GM19324 (cell line): ENCODE data around the gene PHLDB3.
"Not testable (repeated sequence)": the region's sequence is repeated elsewhere in the genome, so short reads cannot be mapped to it uniquely, and the experiment has no call there.

Source experiments
- ATAC-seq: cut with Tn5 transposase; IDR thresholded peaks from one replicate; pipeline ENCODE4 v1.9.1; 2021; ENCODE audit warnings: mild to moderate bottlenecking, moderate library complexity; ENCODE audit not compliant: unreplicated experiment, low FRiP score

PHLDB3 gene

DNA sequence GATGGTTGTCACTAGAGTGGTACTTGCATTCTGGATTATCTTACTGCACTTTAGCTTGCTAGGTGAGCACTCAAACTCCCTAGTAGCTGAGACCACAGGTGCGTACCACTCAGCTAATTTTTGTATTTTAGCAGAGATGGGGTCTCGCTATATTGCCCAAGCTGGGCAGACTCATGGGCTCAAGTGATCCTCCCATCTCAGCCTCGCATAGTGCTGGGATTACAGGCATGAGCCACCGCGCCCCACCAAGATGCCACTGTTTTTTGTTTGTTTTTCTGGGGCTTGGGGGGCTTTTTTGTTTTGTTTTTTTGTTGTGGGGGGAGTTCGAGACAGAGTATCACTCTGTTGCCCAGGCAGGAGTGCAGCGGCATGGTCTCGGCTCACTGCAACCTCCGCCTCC is 56.9 kb downstream of the PHLDB3 start:
- ATAC-seq = no peak

DNA sequence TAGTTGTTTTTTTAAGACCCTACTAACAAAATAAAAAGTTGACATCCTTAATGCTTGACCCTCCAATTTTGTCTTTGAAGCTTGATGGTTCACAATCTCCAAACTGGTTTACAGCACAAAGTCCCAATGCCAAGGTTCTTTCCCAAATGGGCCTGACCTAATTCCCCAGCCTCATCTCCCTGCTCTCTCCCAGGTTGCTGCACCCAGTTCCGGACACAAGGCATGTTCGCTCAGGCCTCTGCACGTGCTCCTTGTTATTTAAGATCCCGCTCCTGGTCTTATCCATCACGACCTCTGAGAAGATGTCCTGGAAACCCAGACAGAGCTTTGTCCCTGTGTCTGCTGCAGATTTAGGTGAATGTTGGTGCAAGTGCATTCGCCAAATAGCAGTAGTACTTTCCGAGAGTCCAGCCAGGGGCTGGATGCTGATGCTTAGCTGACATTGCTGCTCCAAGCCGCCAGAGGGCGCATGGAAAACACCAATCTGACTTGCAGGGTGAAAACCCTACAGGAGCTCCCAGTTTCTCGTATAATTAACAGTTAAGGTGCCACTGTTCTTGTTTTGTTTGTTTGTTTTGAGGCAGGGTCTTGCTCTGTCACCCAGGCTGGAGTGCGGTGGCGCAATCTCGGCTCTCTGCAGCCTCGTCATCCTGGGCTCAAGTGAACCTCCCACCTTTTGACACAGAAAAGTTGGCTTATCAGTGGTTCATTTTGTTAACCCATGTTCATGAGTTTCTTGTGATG is 57.6 kb downstream of the PHLDB3 start:
- ATAC-seq = no peak

DNA sequence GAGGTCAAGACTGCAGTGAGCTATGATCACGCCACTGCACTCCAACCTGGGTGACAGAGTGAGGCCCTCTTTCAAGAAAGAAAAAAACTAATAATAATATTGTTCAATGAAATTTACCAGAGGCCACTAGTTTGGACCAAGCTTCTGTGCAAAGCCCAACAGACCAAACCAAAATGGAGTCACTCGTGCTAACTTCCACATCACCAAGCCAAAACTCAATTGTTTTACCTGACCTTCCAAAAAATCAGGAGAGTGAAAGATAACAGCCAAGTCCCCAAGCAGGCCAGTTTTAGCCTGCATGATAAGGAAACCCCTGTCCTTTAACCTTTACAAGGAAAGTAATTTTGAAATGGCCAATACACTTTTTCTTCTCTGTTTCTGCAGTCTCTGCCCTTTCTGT is 59.1 kb downstream of the PHLDB3 start:
- ATAC-seq = no peak

DNA sequence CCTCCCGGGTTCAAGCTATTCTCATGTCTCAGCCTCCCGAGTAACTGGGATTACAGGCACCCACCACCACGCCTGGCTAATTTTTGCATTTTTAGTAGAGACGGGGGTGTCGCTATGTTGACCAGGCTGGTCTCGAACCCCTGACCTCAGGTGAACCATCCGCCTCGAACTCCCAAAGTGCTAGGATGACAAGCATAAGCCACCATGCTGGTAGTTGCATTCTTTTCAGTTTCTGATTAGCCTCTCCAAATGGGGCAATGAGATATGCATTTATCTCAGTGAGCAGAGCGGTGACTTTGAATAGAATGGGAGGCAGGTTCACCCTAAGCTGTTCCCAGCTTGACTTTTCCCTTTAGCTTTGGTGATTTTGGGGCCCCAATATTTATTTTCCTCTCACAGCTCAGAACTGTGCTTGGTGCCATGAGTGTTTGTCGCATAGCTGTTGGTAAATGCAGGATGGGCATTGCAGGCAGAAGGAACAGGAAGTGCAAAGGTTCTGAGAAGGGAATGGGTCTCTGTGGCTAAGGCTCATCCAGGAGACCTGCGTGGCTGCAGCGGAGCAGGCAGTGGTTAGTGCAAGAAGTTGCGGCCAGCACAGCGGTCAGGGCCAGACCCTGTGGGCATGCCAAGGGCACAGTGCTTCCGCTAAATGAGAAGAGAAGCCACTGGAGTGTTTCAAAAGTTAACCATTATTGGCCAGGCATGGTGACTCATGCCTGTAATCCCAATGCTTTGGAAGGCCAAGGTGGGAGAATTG is 59.8 kb downstream of the PHLDB3 start:
- ATAC-seq = no peak

DNA sequence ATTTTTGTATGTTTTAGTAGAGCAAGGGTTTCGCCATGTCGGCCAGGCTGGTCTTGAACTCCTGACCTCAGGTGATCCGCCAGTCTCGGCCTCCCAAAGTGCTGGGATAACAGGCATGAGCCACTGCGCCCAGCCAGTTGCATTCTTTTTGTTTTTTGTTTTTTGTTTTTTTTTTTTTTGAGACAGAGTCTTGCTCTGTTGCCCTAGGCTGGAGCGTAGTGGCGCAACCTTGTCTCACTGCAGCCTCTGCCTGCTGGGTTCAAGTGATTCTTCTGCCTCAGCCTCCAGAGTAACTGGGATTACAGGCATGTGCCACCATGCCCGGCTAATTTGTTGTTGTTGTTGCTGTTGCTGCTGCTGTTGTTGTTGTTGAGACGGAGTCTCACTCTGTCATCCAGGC is 60.5 kb downstream of the PHLDB3 start:
- ATAC-seq = not testable (repeated sequence)

DNA sequence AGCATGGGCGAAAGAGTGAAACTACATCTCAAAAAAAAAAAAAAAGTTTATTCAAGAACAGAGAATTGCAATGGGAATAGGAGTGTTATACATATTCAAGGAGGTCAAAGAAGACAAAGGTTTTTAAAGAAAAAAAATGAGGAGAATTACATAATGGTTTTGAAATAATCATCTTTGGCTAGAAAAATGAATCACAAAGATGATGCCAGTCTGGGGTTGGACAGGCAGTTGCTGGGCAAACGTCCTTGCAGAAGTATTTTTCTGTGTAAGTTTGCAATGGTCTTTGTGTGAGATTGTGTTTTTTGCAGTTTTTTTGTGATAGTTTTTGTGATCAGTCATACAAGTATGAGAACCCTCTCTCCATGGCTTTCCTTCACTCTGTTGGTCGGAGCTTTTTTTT is 62.8 kb downstream of the PHLDB3 start:
- ATAC-seq = no peak

DNA sequence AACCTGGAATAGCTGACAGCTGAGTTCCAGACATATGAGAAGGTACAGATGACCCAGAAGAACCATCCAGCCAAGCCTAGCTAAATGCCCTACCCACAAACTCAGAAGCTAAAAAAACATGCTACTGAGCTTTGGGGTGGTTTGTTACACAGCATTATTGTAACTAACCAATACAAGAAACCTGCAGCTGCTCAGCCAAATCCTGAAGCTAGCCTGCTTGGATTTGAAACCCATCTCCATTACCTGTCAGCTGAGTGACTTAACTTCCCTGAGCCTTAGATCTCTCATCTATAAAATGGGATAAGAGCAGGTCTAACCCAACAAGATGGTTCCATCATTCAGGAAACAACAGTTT is 64.9 kb downstream of the PHLDB3 start:
- no peak for ATAC-seq

DNA sequence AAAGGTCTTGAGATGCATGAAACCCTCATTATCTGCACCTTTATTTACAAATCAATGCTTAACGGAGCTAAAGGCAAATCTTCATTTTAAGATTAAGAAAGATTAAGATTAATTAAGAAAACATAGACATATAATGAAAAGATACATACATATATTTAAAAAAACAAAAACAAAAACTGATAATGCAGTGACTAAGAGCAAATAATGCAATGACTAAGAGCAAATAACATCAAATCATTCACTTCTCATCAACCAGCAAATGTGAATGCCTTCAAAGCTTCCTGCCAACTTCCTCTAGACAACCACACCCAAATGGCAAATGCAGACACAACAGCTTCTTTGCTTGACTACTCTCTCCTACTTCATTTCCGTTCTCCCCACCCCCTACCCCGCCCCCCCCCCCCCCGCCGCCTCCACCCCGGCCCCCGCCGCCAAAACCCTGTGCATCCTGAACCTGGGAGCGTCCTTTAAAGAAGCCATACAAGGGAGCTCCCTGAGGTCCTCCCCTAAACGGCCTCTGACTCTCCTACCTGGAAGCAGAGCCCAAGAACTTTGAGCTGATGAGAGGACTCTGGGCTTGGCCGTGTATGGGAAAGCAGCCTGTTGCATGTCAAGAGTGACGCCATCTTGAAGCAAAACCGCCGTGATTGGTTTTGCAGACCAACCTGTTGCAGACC is 65.4 kb downstream of the PHLDB3 start:
- ATAC-seq = no peak

DNA sequence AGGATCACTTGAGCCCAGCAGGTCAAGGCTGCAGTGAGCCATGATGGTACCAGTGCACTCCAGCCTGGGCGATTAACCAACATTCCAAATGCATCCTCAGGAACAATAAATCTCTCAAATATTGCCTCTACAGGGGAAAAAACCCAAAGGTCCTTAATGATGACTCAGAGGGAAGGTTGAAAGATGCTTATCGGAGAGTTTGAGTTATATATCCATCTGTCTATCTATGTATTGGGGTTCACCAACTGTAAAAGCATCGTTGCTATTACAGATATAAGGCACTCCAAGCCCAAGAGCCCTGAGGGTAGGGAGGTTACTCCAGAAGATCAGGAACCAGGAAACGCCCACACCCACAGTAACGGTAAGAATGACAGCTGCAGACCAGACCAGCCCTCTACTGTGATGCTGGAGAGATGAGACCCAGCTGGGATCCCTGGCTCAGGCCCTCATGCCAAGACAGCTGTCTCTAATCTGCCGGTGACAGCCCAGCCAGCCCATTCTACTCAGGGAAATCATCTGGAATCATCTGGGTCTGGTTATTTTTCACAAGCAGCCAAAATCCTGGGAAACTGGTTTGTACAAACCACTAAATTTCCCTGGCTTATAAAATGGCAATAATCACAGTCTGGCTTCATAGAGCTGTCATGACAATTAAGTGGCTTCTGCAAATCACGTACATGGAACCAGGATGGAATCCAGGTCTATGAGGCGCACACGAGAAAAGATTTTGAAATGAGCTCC is 66.1 kb downstream of the PHLDB3 start:
- ATAC-seq = no peak

DNA sequence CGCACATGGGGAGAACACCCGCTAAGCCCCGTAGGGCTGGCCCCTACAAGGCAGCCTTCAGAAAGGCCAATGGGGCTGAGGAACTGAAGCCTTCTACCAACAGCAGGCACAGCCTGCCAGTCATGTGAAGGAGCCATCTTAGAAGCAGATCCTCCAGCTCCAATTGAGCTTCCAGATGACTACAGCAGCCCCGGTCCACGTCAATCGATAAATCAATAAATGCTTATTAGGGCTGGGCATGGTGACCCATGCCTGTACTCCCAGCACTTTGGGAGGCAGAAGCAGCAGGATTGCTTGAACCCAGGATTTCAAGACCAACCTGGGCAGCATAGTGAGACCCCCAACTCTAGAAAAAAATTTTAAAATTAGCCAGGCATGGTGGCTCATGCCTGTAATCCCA is 66.8 kb downstream of the PHLDB3 start:
- no peak for ATAC-seq

DNA sequence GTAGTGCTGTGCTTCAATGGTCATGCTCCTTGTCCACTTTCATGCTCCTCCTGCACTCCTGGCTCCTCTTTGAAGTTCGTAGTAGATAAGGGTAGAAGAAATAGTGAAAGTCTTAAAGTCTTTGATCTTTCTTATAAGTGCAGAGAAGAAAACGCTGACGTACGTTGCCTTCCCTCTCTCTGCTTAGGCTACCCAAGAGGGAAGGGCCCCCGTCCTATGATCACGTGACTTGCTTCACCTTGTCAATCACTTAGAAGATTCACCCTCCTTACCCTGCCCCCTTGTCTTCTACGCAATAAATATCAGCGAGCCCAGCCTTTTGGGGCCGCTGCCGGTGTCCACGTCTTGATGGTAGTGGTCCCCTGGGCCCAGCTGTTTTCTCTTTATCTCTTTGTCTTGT is 67.3 kb downstream of the PHLDB3 start:
- not testable (repeated sequence) for ATAC-seq

DNA sequence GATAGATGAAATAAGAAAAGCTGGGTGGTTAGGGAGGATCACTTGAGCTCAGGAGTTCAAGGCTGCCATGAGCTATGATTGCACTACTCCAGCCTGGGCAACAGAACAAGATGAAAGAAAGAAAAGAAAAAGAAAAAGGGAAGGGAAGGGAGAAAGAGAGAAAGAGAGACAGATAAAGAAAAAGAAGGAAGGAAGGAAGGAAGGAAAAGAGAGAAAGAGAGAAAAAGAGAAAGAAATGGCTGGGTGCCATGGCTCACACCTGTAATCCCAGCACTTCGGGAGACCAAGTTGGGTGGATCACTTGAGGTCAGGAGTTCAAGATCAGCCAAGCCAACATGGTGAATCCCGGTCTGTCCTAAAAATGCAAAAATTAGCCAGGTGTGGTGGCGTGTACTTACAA is 68.8 kb downstream of the PHLDB3 start:
- ATAC-seq = no peak

DNA sequence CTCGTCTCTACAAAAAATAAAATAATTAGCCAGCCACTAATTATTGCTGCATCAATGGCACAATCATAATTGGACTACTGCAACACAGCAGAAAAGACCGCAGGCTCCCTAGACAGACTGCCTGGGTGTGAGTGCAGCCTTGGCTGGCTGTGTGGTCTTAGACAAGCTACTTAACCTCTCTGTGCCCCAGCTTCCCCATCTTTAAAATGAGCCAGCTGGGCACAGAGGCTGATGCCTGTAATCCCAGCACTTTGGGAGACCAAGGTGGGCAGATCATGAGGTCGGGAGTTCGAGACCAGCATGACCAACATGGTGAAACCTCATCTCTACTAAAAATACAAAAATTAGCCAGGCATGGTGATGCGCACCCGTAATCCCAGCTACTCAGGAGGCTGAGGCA is 70.9 kb downstream of the PHLDB3 start:
- no peak for ATAC-seq

DNA sequence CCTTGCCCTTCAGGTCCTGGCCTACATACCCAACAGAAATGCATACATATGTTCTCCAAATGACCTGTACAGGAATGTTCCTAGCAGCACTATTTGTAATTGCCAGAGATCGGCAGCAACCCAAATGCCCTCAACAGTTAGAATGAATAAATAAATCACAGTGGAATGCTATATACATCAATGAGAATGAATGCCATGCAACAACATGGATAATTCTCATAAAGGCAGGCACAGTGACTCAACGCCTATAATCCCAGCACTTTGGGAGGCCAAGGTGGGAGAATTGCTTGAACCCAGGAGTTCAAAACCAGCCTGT is 71.2 kb downstream of the PHLDB3 start:
- no peak for ATAC-seq

DNA sequence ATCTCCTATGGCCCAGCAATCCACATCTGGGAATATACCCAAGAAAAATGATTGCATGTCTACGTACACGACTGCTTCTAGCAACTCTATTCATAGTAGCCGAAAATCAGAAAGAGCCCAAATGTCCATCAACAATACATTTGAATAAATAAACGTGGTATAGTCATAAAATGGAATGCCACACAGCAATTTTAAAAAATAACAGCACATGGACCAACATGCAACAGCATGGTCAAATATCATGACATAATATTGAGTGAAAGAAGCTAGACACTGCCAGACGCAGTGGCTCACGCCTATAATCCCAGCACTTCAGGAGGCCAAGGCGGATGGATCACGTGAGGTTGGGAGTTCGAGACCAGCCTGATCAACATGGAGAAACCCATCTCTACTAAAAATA is 73.6 kb downstream of the PHLDB3 start:
- no peak for ATAC-seq

DNA sequence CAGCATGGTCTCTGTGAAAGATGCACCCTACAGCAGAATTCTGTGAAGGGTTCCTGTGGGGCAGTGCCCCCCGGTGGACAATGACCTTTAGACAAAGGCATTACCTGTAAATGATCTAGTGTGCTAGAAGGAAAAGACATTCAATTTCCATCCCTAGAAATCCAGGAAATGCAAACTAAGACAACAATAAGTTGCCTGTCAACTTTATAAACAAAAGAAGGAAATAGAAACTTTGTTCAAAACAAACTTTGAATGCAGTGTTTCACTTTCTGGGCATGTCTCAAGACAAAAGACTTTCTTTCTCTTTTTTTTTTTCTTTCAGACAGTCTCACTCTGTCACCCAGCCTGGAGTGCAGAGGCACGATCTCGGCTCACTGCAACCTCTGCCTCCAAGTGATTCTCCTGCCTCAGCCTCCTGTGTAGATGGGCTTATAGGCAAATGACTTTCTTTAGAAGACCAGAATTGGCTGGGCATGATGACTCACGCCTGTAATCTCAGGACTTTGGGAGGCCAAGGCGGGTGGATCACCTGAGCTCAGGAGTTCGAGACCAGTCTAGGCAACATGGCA is 74.3 kb downstream of the PHLDB3 start:
- no peak for ATAC-seq

DNA sequence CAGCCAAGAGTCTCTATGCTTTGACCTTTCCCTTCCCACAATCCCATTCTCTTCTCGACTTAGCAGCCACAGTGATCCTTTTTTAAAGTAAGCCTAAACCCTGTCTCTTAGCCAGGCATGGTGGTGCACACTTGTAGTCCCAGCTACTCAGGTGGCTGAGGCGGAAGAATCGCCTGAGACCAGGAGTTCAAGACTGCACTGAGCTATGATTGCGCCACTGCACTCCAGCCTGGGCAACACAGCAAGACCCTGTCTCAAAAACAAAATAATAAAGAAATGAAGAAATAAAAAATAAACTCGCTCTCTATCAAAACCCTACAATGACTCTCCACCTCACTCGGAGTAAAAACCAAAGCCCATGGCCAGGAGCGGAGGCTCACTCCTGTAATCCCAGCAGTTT is 75.2 kb downstream of the PHLDB3 start:
- ATAC-seq = no peak

DNA sequence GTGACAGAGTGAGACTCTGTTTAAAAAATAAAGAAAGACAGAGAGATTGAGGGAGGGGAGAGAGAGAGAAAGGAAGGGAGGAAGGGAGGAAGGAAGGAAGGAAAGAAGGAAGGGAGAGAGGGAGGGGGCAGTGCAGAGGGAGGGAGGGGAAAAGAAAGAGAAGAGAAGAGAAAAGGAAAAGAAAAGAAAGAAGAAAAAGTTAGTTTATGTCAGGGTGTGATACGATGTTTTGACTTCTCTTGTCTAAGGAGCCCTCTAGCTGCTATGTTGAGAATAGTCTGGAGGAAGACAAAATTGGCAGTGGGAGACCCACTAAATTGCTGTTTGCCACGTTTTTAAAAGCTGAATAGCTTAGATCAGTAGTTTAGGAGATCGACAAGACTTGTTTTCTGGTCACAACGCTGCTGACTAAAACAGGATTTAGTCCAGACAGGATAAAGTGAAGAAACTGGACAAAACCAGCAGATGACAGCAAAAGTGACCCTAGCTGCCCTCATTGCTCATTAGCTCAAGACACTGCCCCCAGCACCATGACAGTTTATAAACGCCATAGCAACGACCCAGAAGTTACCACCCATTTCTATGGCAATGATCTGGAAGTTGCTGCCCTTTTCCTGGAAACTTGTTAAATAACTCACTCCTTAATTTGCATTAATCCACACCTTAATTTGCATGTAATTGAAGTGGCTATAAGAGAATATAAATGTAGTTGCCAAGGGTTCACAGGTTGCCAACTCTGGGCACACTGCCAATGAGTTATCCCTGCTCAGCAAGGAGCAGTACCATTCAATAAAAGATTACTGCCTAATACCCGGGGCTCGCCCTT is 78.8 kb downstream of the PHLDB3 start:
- no peak for ATAC-seq
